GM21526 (cell line): ENCODE measurements around the gene GFI1B.

Experiments used
- ATAC-seq: cut with Tn5 transposase; IDR thresholded peaks from one replicate; pipeline ENCODE4 v1.9.1; 2021; ENCODE audit warnings: moderate library complexity; ENCODE audit not compliant: unreplicated experiment, low FRiP score

The GFI1B gene

DNA sequence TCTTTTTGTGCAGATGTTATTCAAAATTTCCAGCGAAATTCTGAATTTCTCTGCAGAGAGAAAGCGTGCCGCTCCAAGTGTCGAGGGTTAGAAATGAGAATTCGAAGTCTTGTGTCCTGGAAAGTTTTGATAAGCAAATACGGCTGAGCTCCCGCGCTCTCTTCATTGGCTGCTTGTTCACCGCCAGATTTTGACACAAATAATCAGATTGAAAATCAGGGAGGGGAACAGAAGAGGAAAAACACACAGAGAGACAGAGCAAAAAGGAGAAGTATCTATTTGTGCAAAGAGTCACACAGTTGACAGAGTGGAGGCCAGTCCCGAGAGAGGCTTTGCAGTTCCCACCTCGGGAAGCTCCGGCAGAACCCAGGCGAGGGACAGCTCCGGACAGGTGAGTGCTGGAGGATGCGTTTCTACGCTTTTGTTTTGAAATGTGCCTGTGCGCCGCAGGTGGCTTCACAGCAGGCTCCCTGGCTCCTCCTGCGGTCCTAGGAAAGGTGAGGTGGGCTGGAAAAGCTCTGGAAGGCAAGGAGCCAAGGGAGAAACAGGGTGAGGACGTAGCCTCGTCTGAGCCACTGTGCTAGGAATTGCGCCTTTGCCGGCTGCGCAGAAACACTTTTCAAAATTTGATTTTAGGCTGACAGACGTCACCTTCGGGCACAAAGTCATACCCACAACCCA, at the start of gene GFI1B:
GFI1B (plus strand) TSS at position 244 of the 681 bp plus-strand sequence. CDS start 7,985 bp downstream, outside the sequence.
- ATAC-seq = no peak

DNA sequence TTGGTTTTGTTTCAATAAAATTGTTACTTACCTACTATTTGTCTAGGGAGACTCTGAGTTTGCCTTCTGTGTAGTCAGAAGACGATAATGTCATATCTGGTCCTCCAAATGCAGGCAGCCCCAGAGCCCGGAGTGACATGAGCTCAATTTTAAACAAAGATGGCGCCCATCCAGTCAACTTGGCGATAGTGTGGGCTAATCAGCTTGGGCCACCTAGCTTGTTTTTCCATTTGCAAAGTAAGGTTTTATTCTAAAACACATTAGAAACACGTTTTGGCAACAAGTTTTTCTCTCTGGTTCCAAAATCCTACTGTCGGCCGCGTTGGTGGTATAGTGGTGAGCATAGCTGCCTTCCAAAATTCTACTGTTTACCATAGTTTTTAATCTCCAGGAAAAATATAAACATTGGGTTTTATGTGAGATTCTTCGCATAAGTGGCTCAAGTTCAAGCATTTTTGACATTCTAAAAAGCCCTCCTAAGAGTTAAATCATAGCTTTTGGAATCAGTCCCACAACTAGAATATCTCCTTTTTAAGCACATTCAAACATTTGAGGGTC, 47.2 kb upstream of the GFI1B start:
- ATAC-seq = no peak

DNA sequence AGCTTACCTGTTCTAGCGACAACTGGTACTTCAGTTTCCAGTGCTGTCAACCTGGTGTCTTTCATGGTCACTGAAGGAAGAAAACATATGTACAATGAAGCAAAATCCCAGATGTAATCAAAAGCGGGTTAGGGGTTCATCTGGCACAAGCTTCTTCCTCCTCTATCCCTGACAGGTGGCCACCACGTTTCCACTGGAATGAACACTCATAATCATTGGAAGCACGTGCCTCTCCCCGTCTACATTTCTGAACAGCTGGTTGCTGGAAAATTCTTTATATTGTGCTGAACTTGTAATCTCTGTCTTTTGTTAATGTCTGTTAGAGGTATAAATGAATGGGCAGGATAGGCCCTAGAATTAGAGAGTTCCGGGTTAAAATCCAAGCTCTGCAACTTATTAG, 43.5 kb upstream of the GFI1B start:
- no peak for ATAC-seq

DNA sequence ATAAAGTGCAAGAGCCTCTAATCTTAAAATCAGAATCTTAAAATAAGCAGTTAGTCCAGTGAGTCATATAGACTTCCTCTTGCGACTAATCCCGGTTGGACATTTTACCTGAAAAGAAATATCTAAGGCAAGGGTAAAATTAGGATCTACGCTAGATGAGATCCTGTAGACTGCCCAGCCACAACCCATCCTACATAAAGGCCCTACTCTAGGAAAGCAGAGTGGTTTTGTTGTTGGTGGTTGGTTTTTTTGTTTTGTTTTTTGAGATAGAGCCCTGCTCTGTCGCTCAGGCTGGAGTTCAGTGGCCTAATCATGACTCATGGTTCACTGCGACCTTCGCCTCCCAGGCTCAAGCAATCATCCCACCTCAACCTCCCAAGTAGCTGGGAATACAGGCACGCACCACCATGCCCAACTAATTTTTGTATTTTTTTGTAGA, 41.0 kb upstream of the GFI1B start:
- no peak for ATAC-seq

DNA sequence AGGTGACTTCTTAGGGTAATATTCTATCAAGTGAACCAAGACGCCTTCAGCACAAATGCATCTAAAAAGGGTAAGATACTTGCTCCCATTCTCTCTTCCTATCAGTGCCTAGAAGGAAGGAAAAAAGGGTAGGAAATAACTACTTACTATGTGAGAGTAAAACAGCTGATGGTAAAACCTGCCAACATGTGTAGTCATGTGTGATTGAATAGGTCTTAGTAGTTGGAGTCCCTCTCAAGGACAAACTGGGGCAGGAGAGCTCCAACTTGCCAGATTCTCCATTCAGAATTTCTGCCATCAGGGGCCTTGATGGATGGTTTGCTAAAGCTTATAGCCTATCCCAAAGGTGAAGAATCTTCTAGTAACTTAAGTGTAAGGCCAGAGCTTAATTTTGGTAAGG, 39.3 kb upstream of the GFI1B start:
- ATAC-seq = no peak

DNA sequence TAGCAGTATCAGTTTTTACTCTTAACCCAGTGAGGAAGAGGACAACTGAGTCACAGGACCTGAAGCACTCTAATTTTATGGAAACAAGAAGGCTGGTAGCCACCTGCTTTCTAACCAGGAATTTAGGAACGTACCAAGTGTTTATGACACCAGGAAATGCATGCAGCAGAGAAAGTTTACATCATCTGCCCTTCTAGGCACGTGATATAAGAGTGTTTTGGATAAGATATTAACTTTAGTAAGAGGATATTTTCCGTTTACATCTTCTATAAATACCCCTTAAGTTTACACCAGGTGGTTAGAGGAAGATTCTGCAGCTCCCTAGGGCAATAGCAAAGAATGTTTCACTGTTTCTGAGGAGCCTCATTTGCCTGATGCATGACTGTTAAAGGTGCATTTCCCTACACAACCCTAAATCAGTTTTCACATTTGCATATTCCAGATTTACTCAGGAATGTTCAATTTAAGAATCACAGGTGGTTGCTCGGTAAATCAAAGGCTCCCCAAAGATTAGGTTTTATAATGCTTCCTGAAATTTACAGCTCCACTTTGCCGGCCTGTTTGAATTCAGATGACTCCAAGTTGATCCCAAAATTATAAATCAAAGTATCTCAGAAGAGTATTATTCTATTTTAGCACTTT, 35.8 kb upstream of the GFI1B start:
- ATAC-seq = no peak

DNA sequence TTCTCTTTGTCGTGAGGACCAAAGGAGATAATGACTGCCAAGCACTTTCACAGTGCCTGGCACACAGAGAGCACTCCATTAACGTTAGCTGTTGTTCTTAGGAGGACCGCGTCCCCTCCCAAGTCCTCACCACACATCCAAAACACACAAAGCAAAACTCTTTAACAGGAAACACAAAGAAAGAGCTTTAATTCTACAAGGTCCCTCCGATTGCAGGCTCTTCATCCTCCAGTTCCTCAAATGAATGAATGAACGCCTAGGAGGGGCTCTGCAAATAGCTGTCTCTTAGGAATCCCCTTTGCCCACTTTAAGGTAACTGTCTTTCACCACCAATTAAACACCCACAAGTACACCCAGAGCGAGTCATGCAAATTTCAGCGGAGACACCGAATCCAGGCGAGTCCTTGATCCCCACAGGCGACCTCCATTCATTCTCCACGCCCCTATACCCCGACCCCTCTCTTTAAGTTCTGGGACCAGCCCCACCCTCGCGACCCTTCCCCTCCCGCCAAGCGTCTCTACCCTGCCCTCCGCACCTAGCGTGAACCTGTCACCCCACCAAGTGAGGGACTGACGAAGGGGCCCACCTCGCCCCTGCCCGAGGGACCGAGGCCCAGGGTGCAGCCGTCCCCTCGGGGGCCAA, 34.7 kb upstream of the GFI1B start:
- peak; percentile 27 for ATAC-seq

GRCh38 chr9:132944294-132945185, 34.0 kb upstream of the GFI1B start, which contains the start of gene TSC1:
Gene TSC1 (minus strand): TSS chr9:132944616. CDS start chr9:132928872, 15,744 bp downstream.
- ATAC-seq = peak; percentile 60

DNA sequence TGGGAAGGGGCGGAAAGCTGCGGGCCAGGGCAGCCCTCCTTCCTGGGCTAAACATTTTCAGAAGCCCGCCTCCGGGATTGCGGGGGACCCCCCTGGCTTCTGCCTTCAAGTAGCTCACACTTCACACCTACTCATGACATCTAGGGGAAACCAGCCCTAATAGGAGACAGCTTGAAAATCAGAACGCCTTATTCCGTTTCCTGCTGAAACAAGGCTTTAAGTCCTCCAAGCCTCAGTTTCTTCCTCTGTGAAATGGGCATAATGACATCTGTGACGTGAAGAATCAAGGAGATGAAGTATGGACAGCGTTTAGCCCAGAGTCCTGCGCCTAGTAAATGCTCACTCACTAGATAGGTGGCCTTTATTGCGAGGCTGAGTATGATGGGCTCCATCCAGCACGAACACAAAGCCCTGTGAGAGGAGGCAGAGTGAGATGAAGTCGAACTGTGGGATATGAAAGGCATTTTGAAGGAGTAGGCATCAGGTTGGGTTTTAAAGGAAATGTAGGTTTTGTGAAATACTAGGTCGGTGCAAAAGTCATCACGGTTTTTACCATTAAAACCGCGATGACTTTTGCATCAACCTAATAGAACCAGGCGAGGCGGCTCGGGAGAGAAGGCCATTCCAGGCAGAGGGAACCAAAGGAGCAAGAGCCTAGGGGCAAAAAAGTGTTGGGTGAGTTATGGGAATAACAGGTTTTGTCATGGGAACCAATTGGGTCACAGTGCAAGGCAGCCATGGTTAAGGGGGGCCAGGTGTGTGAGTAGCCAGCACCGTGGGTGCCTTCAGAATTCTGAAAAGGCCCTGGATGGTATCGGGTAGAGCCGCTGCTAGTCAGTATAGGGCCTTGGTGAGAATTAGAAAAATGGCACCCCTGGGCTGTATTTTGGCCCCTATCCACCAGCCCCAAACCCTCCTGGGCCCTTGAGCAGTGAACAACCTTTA, 33.0 kb upstream of the GFI1B start:
- no peak for ATAC-seq

- ATAC-seq = no peak
Observed at GRCh38 chr9:132946211-132946610, 32.3 kb upstream of the GFI1B start.

GRCh38 chr9:132946631-132947295, 31.7 kb upstream of the GFI1B start:
- no peak for ATAC-seq

DNA sequence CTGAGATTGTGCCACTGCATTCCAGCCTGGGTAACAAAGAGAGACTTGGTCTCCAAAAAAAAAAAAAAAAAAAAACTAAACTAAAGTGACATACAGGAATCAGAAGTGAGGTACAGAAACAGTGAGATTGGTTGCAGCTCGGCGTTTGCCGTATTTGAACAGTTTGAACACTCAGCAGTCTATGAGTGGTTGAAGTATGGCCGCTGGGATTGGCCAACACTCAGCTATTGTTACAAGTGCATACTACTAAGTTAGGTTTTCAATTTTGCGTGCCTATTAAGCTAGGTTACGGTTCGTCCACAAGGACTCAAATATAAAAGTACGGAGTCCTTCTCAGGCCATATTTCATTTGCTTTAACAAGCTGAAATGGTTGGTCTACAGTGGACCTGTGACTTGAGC, 30.7 kb upstream of the GFI1B start:
- no peak for ATAC-seq

- ATAC-seq = no peak
Observed at GRCh38 chr9:132948482-132949050, 29.9 kb upstream of the GFI1B start.

- ATAC-seq = no peak
Observed at GRCh38 chr9:132949709-132950108, 28.8 kb upstream of the GFI1B start.

- no peak for ATAC-seq
Observed at GRCh38 chr9:132955123-132955522, 23.4 kb upstream of the GFI1B start.

DNA sequence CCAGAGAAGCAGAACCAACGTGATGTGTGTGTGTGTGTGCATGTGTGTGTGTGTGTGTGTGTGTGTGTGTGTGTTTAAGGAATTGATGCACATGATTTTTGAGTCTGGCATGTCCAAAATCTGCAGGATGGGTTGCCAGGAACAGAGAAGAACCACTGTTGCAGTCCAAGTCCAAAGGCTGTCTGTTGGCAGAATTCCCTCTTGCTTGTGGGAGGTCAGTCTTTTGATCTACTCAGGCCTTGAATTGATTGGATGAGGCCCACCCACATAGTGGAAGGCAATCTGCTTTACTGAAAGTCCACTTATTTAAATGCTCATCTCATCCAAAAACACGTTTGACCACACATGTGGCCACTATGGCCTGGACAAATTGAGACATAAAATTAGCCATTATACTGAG, 22.7 kb upstream of the GFI1B start:
- ATAC-seq = no peak

DNA sequence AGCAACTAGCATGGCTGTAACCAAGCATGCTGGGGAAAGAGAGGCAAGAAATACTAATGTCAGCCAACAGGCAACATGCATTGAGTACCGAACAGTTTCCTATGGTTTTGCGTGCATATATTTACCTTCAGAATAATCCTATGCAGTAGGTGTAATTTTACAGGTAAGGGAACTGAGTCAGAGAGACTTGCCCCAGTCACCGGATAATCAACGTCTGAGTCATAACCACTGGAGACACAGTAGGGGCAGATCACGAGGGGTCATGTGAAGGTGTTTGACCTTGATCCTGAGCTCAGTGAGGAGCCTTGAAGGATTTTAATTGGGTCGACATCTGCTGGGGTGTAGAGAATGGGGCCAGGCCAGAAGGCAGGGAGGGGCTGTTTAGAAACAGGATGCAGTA, 20.7 kb upstream of the GFI1B start:
- no peak for ATAC-seq

GRCh38 chr9:132961002-132961401, 17.5 kb upstream of the GFI1B start:
- no peak for ATAC-seq
